HEK293 (cell line): ENCODE results near the gene PEX6.

Experiments used
- HIC1 ChIP-seq: fragments of 450-650 bp; formaldehyde crosslinking; IDR thresholded peaks from 2 replicates; pipeline ENCODE4 v1.5.1; 2016; ENCODE audit warnings: missing biosample characterization, missing genetic modification characterization
- IKZF3 ChIP-seq: fragments of 450-650 bp; IDR thresholded peaks from 2 replicates; pipeline ENCODE4 v1.5.0; 2018; ENCODE audit warnings: missing biosample characterization, mild to moderate bottlenecking, missing genetic modification characterization, moderate library complexity
- KLF9 ChIP-seq: fragments of 450-650 bp; formaldehyde crosslinking; IDR thresholded peaks from 2 replicates; pipeline ENCODE4 v1.5.1; 2016; ENCODE audit warnings: missing biosample characterization, missing genetic modification characterization, low read depth
- MYNN ChIP-seq: fragments of 450-650 bp; formaldehyde crosslinking; IDR thresholded peaks from 2 replicates; pipeline ENCODE4 v1.5.1; 2016; ENCODE audit warnings: missing biosample characterization, missing genetic modification characterization, borderline replicate concordance
- OSR2 ChIP-seq: fragments of 450-650 bp; formaldehyde crosslinking; IDR thresholded peaks from 2 replicates; pipeline ENCODE4 v1.5.1; 2016; ENCODE audit warnings: missing biosample characterization, missing genetic modification characterization
- OVOL3 ChIP-seq: fragments of 450-650 bp; formaldehyde crosslinking; IDR thresholded peaks from 2 replicates; pipeline ENCODE4 v1.5.1; 2016; ENCODE audit warnings: missing biosample characterization, missing genetic modification characterization
- PRDM1 ChIP-seq: fragments of 450-650 bp; formaldehyde crosslinking; IDR thresholded peaks from 2 replicates; pipeline ENCODE4; 2016; ENCODE audit warnings: missing biosample characterization, missing genetic modification characterization
- SALL2 ChIP-seq: fragments of 450-650 bp; formaldehyde crosslinking; IDR thresholded peaks from 2 replicates; pipeline ENCODE4 v1.5.0; 2017; ENCODE audit warnings: missing biosample characterization, mild to moderate bottlenecking, missing genetic modification characterization, borderline replicate concordance
- WT1 ChIP-seq: fragments of 450-650 bp; formaldehyde crosslinking; IDR thresholded peaks from 2 replicates; pipeline ENCODE4 v1.5.1; 2016; ENCODE audit warnings: missing biosample characterization, missing genetic modification characterization
- YY1 ChIP-seq: fragments of 450-650 bp; formaldehyde crosslinking; IDR thresholded peaks from 2 replicates; pipeline ENCODE4 v1.5.1; 2018; ENCODE audit warnings: missing biosample characterization, missing genetic modification characterization
- ZFP41 ChIP-seq: fragments of 450-650 bp; formaldehyde crosslinking; IDR thresholded peaks from 2 replicates; pipeline ENCODE4 v1.5.1; 2016; ENCODE audit warnings: missing biosample characterization, missing genetic modification characterization, borderline replicate concordance
- ZNF121 ChIP-seq: fragments of 450-650 bp; formaldehyde crosslinking; IDR thresholded peaks from 2 replicates; pipeline ENCODE4 v1.5.1; 2016; ENCODE audit warnings: missing biosample characterization, missing genetic modification characterization
- ZNF133 ChIP-seq: fragments of 450-650 bp; formaldehyde crosslinking; IDR thresholded peaks from 2 replicates; pipeline ENCODE4 v1.5.1; 2016; ENCODE audit warnings: missing biosample characterization, missing genetic modification characterization
- ZNF157 ChIP-seq: fragments of 450-650 bp; formaldehyde crosslinking; IDR thresholded peaks from 2 replicates; pipeline ENCODE4 v1.5.1; 2016; ENCODE audit warnings: missing biosample characterization, missing genetic modification characterization
- ZNF16 ChIP-seq: fragments of 450-650 bp; formaldehyde crosslinking; IDR thresholded peaks from 2 replicates; pipeline ENCODE4 v1.5.1; 2016; ENCODE audit warnings: low read depth, missing biosample characterization, missing genetic modification characterization
- ZNF184 ChIP-seq: fragments of 450-650 bp; IDR thresholded peaks from 2 replicates; pipeline ENCODE4 v1.5.1; 2018; ENCODE audit warnings: missing biosample characterization, mild to moderate bottlenecking, missing genetic modification characterization
- ZNF23 ChIP-seq: fragments of 450-650 bp; formaldehyde crosslinking; IDR thresholded peaks from 2 replicates; pipeline ENCODE4 v1.5.1; 2016; ENCODE audit warnings: missing biosample characterization, missing genetic modification characterization, borderline replicate concordance
- ZNF292 ChIP-seq: fragments of 450-650 bp; formaldehyde crosslinking; IDR thresholded peaks from 2 replicates; pipeline ENCODE4 v1.5.1; 2016; ENCODE audit warnings: low read depth, missing biosample characterization, missing genetic modification characterization, borderline replicate concordance
- ZNF302 ChIP-seq: fragments of 450-650 bp; formaldehyde crosslinking; IDR thresholded peaks from 2 replicates; pipeline ENCODE4 v1.5.1; 2016; ENCODE audit warnings: missing biosample characterization, missing genetic modification characterization, low read depth
- ZNF311 ChIP-seq: fragments of 450-650 bp; formaldehyde crosslinking; IDR thresholded peaks from 2 replicates; pipeline ENCODE4 v1.5.1; 2017; ENCODE audit warnings: missing biosample characterization, missing genetic modification characterization, borderline replicate concordance
- ZNF335 ChIP-seq: fragments of 450-650 bp; formaldehyde crosslinking; conservative IDR thresholded peaks from 2 replicates; pipeline ENCODE4 v1.5.1; 2016; ENCODE audit warnings: missing biosample characterization, missing genetic modification characterization
- ZNF501 ChIP-seq: fragments of 450-650 bp; formaldehyde crosslinking; IDR thresholded peaks from 2 replicates; pipeline ENCODE4 v1.5.1; 2016; ENCODE audit warnings: missing biosample characterization, missing genetic modification characterization
- ZNF558 ChIP-seq: fragments of 450-650 bp; formaldehyde crosslinking; IDR thresholded peaks from 2 replicates; pipeline ENCODE4 v1.5.1; 2016; ENCODE audit warnings: missing biosample characterization, missing genetic modification characterization
- ZNF654 ChIP-seq: fragments of 450-650 bp; formaldehyde crosslinking; IDR thresholded peaks from 2 replicates; pipeline ENCODE4 v1.5.1; 2016; ENCODE audit warnings: low read depth, missing biosample characterization, missing genetic modification characterization
- ZNF677 ChIP-seq: fragments of 450-650 bp; IDR thresholded peaks from 2 replicates; pipeline ENCODE4 v1.5.0; 2018; ENCODE audit warnings: missing biosample characterization, mild to moderate bottlenecking, missing genetic modification characterization, moderate library complexity
- ZNF768 ChIP-seq: fragments of 450-650 bp; formaldehyde crosslinking; IDR thresholded peaks from 2 replicates; pipeline ENCODE4 v1.5.1; 2018; ENCODE audit warnings: missing biosample characterization, mild to moderate bottlenecking, missing genetic modification characterization
- ZNF791 ChIP-seq: fragments of 450-650 bp; formaldehyde crosslinking; IDR thresholded peaks from 2 replicates; pipeline ENCODE4 v1.5.1; 2016; ENCODE audit warnings: missing biosample characterization, missing genetic modification characterization
- TF ChIP-seq, protein P1 (sequence below): fragments of 450-650 bp; formaldehyde crosslinking; IDR thresholded peaks from 2 replicates; pipeline ENCODE4 v1.5.1; 2016; ENCODE audit warnings: missing biosample characterization, missing genetic modification characterization
- TF ChIP-seq, protein P2 (sequence below): fragments of 450-650 bp; formaldehyde crosslinking; IDR thresholded peaks from 2 replicates; pipeline ENCODE4 v1.5.0; 2017; ENCODE audit warnings: missing biosample characterization, missing genetic modification characterization, borderline replicate concordance
- TF ChIP-seq, protein P3 (sequence below): fragments of 450-650 bp; formaldehyde crosslinking; IDR thresholded peaks from 2 replicates; pipeline ENCODE4 v1.5.1; 2017; ENCODE audit warnings: missing biosample characterization, missing genetic modification characterization
- TF ChIP-seq, protein P4 (sequence below): fragments of 450-650 bp; formaldehyde crosslinking; IDR thresholded peaks from 2 replicates; pipeline ENCODE4 v1.5.1; 2016; ENCODE audit warnings: missing biosample characterization, missing genetic modification characterization

Gene PEX6

DNA sequence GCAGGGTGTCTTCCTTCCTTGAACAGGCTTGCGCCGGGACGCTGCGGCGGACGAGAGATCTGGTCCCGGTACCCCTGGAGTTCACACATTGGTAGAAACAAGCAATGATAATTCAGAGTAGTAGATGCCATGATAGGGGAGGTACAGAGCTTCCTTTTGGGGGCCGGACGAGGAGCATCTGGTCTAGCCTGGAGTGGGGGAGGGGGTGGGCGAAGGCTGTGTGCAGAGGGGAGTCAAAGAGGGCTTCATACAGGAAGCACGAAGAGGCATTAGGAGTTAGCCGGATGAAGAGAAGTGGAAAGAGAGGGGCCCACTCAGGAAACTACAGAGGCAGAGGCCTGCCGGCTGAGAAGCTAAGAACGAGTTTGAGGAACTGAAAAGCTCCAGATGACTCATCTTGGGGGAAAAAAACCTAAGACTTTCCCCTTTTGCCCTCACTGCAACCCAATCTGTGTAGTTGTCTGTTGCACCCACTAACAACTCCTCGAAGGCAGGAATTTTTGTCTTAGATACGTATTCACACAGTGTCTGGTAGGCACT, 49.1 kb downstream of the PEX6 start (continued):
- TF ChIP-seq, protein P1, sequence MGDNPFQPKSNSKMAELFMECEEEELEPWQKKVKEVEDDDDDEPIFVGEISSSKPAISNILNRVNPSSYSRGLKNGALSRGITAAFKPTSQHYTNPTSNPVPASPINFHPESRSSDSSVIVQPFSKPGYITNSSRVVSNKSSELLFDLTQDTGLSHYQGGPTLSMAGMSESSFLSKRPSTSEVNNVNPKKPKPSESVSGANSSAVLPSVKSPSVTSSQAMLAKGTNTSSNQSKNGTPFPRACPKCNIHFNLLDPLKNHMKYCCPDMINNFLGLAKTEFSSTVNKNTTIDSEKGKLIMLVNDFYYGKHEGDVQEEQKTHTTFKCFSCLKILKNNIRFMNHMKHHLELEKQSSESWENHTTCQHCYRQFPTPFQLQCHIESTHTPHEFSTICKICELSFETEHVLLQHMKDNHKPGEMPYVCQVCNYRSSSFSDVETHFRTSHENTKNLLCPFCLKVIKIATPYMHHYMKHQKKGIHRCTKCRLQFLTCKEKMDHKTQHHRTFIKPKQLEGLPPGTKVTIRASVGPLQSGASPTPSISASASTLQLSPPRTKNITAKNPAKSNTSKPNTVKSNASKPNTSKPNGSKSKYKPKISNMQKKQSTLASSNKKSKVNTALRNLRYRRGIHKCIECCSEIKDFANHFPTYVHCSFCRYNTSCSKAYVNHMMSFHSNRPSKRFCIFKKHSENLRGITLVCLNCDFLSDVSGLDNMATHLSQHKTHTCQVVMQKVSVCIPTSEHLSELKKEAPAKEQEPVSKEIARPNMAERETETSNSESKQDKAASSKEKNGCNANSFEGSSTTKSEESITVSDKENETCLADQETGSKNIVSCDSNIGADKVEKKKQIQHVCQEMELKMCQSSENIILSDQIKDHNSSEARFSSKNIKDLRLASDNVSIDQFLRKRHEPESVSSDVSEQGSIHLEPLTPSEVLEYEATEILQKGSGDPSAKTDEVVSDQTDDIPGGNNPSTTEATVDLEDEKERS, result no peak
- TF ChIP-seq ZNF677 (no peak), ZNF501 (tag by site-specific recombination) (no peak; the same call in 1 of the 2 replicates), YY1 (tag by site-specific recombination) (no peak), ZNF335 (tag by site-specific recombination) (peak; percentile 11; the same call in 1 of the 2 replicates), ZNF16 (tag by site-specific recombination) (peak; percentile 3; the same call in 1 of the 2 replicates), ZNF311 (tag by site-specific recombination) (no peak), SALL2 (tag by site-specific recombination) (no peak), ZNF292 (tag by site-specific recombination) (no peak), OVOL3 (no peak), ZNF791 (no peak), ZNF654 (tag by site-specific recombination) (no peak), WT1 (tag by site-specific recombination) (no peak), OSR2 (tag by site-specific recombination) (no peak), ZNF302 (tag by site-specific recombination) (no peak), ZNF23 (tag by site-specific recombination) (no peak), ZFP41 (tag by site-specific recombination) (no peak), IKZF3 (tag by site-specific recombination) (peak; percentile 39; the same call in 1 of the 2 replicates), ZNF121 (no peak), HIC1 (tag by site-specific recombination) (no peak; the same call in 1 of the 2 replicates), ZNF133 (tag by site-specific recombination) (no peak), ZNF157 (tag by site-specific recombination) (no peak), PRDM1 (tag by site-specific recombination) (peak; percentile 45; the same call in 1 of the 2 replicates), MYNN (peak; percentile 14; the same call in 1 of the 2 replicates), KLF9 (tag by site-specific recombination) (no peak), ZNF184 (tag by site-specific recombination) (no peak), ZNF558 (tag by site-specific recombination) (no peak), ZNF768 (no peak)
- TF ChIP-seq, protein P2, sequence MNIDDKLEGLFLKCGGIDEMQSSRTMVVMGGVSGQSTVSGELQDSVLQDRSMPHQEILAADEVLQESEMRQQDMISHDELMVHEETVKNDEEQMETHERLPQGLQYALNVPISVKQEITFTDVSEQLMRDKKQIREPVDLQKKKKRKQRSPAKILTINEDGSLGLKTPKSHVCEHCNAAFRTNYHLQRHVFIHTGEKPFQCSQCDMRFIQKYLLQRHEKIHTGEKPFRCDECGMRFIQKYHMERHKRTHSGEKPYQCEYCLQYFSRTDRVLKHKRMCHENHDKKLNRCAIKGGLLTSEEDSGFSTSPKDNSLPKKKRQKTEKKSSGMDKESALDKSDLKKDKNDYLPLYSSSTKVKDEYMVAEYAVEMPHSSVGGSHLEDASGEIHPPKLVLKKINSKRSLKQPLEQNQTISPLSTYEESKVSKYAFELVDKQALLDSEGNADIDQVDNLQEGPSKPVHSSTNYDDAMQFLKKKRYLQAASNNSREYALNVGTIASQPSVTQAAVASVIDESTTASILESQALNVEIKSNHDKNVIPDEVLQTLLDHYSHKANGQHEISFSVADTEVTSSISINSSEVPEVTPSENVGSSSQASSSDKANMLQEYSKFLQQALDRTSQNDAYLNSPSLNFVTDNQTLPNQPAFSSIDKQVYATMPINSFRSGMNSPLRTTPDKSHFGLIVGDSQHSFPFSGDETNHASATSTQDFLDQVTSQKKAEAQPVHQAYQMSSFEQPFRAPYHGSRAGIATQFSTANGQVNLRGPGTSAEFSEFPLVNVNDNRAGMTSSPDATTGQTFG, result no peak
- TF ChIP-seq, protein P3, sequence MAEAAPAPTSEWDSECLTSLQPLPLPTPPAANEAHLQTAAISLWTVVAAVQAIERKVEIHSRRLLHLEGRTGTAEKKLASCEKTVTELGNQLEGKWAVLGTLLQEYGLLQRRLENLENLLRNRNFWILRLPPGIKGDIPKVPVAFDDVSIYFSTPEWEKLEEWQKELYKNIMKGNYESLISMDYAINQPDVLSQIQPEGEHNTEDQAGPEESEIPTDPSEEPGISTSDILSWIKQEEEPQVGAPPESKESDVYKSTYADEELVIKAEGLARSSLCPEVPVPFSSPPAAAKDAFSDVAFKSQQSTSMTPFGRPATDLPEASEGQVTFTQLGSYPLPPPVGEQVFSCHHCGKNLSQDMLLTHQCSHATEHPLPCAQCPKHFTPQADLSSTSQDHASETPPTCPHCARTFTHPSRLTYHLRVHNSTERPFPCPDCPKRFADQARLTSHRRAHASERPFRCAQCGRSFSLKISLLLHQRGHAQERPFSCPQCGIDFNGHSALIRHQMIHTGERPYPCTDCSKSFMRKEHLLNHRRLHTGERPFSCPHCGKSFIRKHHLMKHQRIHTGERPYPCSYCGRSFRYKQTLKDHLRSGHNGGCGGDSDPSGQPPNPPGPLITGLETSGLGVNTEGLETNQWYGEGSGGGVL (tag by site-specific recombination), result no peak; the same call in 1 of the 2 replicates
- TF ChIP-seq, protein P4, sequence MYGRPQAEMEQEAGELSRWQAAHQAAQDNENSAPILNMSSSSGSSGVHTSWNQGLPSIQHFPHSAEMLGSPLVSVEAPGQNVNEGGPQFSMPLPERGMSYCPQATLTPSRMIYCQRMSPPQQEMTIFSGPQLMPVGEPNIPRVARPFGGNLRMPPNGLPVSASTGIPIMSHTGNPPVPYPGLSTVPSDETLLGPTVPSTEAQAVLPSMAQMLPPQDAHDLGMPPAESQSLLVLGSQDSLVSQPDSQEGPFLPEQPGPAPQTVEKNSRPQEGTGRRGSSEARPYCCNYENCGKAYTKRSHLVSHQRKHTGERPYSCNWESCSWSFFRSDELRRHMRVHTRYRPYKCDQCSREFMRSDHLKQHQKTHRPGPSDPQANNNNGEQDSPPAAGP (tag by site-specific recombination), result 0 out of 2 replicates have a peak, but pooled peaks have one; percentile 9
